Kasumi-1 (cell line): ENCODE data around the gene MED17.

Experiments
- DNase-seq, 2 experiments: peaks; one replicate each; lab custom pipeline; 2025; lab: John Stamatoyannopoulos, UW

Gene MED17

GRCh38 chr11:93784145-93784934 is at the start of gene MED17:
Gene MED17, plus strand, starts transcription at chr11:93784282. Its CDS starts 232 bp downstream, at chr11:93784514.
- peak; percentile 95 for DNase-seq

GRCh38 chr11:93734427-93735222 is 49.5 kb upstream of the MED17 start:
- DNase-seq, result no peak

- DNase-seq, result no peak
Measured at GRCh38 chr11:93735627-93736026, 48.5 kb upstream of the MED17 start.

- no peak for DNase-seq
Measured at GRCh38 chr11:93736129-93736528, 48.0 kb upstream of the MED17 start.

- DNase-seq, result no peak
Measured at GRCh38 chr11:93737904-93738612, 46.0 kb upstream of the MED17 start.

- DNase-seq, result no peak
Measured at GRCh38 chr11:93738647-93739081, 45.4 kb upstream of the MED17 start.

- peak in 1 of 2 experiments; percentile 26 for DNase-seq
Measured at GRCh38 chr11:93740031-93740729, 43.9 kb upstream of the MED17 start.

- peak; percentile 61 to 62 for DNase-seq
Measured at GRCh38 chr11:93740730-93741093, 43.4 kb upstream of the MED17 start.

- DNase-seq, result peak; percentile 97
Measured at GRCh38 chr11:93741094-93741881, 42.8 kb upstream of the MED17 start, which contains the start of the genes C11orf54 and TAF1D. Gene C11orf54, plus strand, starts transcription at chr11:93741672. Its CDS starts 5,722 bp downstream, at chr11:93747394. Gene TAF1D, minus strand, starts transcription at chr11:93741495. Its CDS starts 2,191 bp downstream, at chr11:93739304.

GRCh38 chr11:93741882-93742226 is 42.2 kb upstream of the MED17 start:
- DNase-seq, result peak; percentile 56 to 57

- DNase-seq, result no peak
Measured at GRCh38 chr11:93743291-93743690, 40.8 kb upstream of the MED17 start.

- no peak for DNase-seq
Measured at GRCh38 chr11:93744669-93745004, 39.4 kb upstream of the MED17 start.

- peak; percentile 63 to 64 for DNase-seq
Measured at GRCh38 chr11:93745005-93745755, 38.9 kb upstream of the MED17 start.

GRCh38 chr11:93746101-93746500 is 38.0 kb upstream of the MED17 start:
- no peak for DNase-seq

GRCh38 chr11:93747122-93747521 is 37.0 kb upstream of the MED17 start:
- DNase-seq, result no peak

GRCh38 chr11:93751001-93751400 is 33.1 kb upstream of the MED17 start:
- DNase-seq, result no peak

- no peak for DNase-seq
Measured at GRCh38 chr11:93753241-93753640, 30.8 kb upstream of the MED17 start.

- DNase-seq, result no peak
Measured at GRCh38 chr11:93756748-93757147, 27.3 kb upstream of the MED17 start.

GRCh38 chr11:93757301-93757700 is 26.8 kb upstream of the MED17 start:
- no peak for DNase-seq
